Tibial nerve (tissue), 4 donors: ENCODE measurements around the gene PXDC1. TPM values are rescaled to one million over a fixed set of nuclear protein-coding genes. Genes with fewer than 3 reads are reported as not detected.
A peak's percentile ranks its signal among the peaks of the same experiment; 100 is the strongest.

Experiments
- DNase-seq, 2 donors: peaks; one replicate each; pipeline ENCODE4 v3.0.0-alpha.2; 2019; ENCODE audit warnings: low spot score in 2 of 2
- H3K27ac ChIP-seq, 4 donors: fragments of 200-600 bp; sonication (generic) in 3 of 4; one replicate each; pipeline ENCODE4 v1.5.1; 2017 to 2019; ENCODE audit warnings: mild to moderate bottlenecking in 1 of 4
- H3K27me3 ChIP-seq, 2 donors: fragments of 200-600 bp; sonication (generic) in 1 of 2; one replicate each; pipeline versions ENCODE4 v1.5.1 to v1.6.0; 2017 to 2019
- H3K36me3 ChIP-seq, 3 donors: fragments of 200-600 bp; sonication (generic); one replicate each; pipeline ENCODE4 v1.5.1; 2018 to 2019
- H3K4me1 ChIP-seq, 4 donors: fragments of 200-600 bp; sonication (generic) in 3 of 4; one replicate each; pipeline ENCODE4 v1.5.1; 2017 to 2019
- H3K4me3 ChIP-seq, 4 donors: fragments of 200-600 bp; sonication (generic) in 3 of 4; one replicate each; pipeline ENCODE4 v1.5.1; 2017 to 2019; ENCODE audit warnings: mild to moderate bottlenecking in 1 of 4, moderate library complexity in 1 of 4
- H3K9me3 ChIP-seq, 4 donors: fragments of 200-600 bp; sonication (generic) in 3 of 4; one replicate each; pipeline ENCODE4 v1.5.1; 2017 to 2019
- EP300 ChIP-seq, 2 donors: sonication (generic); formaldehyde crosslinking; IDR thresholded peaks; one replicate each; pipeline ENCODE4 v1.6.1; 2017; ENCODE audit warnings: antibody characterized with exemption in 2 of 2, mild to moderate bottlenecking in 1 of 2
- POLR2A ChIP-seq, 2 donors: fragments of 450-650 bp; IDR thresholded peaks; one replicate each; pipeline ENCODE4 v1.6.1; 2017; ENCODE audit warnings: antibody characterized with exemption in 2 of 2, mild to moderate bottlenecking in 2 of 2, moderate library complexity in 2 of 2
- WGBS, 2 donors: methylation state at CpG; one replicate each; pipeline ENCODE4 v1.1.5; 2018; 5-methylcytosine and 5-hydroxymethylcytosine counted together
- total RNA-seq, 4 donors: library from RNA; depleted of rRNA; stranded (reverse); fragments of >200 nt; gene quantifications; one replicate each; pipeline ENCODE4 v1.1.0, GENCODE V29; 2016
- TF ChIP-seq, protein P1 (sequence below), 5 experiments: fragments of 200-600 bp in 3 of 5; fragments of 450-650 bp in 2 of 5; sonication (generic) in 3 of 5; IDR thresholded peaks; one replicate each; pipeline ENCODE4 v1.5.1; 2016 to 2019; ENCODE audit warnings: antibody characterized with exemption in 5 of 5, mild to moderate bottlenecking in 3 of 5, moderate library complexity in 2 of 5

The PXDC1 gene
- total RNA-seq, 4 donors from 2014 or later, result 93.6 to 174 (median 113) TPM

- Histone ChIP-seq H3K27ac (peak overlapping the region in 2 of 4 donors; percentile 37 to 59), H3K36me3 (no peaks in the 10 kb centered on the region), H3K4me1 (peaks cover 0 to 31% (median 8%) of the 10 kb centered on the region in 4 donors), H3K4me3 (no peak overlapping the region), H3K27me3 (no peaks in the 10 kb centered on the region), H3K9me3 (no peaks in the 10 kb centered on the region)
- no peak for TF ChIP-seq EP300 (IDR thresholded peaks at IDR 0.05)
- TF ChIP-seq, protein P1, sequence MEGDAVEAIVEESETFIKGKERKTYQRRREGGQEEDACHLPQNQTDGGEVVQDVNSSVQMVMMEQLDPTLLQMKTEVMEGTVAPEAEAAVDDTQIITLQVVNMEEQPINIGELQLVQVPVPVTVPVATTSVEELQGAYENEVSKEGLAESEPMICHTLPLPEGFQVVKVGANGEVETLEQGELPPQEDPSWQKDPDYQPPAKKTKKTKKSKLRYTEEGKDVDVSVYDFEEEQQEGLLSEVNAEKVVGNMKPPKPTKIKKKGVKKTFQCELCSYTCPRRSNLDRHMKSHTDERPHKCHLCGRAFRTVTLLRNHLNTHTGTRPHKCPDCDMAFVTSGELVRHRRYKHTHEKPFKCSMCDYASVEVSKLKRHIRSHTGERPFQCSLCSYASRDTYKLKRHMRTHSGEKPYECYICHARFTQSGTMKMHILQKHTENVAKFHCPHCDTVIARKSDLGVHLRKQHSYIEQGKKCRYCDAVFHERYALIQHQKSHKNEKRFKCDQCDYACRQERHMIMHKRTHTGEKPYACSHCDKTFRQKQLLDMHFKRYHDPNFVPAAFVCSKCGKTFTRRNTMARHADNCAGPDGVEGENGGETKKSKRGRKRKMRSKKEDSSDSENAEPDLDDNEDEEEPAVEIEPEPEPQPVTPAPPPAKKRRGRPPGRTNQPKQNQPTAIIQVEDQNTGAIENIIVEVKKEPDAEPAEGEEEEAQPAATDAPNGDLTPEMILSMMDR (IDR thresholded peaks at IDR 0.05), result no peak
- no peak for TF ChIP-seq POLR2A (IDR thresholded peaks at IDR 0.05)
- 63 to 65% methylated on average over 2 of the region's 2 CpGs for WGBS, 2 donors
- DNase-seq, result no peak
These were observed 45.2 kb upstream of the PXDC1 start for GRCh38 chr6:3796719-3797041.

DNA sequence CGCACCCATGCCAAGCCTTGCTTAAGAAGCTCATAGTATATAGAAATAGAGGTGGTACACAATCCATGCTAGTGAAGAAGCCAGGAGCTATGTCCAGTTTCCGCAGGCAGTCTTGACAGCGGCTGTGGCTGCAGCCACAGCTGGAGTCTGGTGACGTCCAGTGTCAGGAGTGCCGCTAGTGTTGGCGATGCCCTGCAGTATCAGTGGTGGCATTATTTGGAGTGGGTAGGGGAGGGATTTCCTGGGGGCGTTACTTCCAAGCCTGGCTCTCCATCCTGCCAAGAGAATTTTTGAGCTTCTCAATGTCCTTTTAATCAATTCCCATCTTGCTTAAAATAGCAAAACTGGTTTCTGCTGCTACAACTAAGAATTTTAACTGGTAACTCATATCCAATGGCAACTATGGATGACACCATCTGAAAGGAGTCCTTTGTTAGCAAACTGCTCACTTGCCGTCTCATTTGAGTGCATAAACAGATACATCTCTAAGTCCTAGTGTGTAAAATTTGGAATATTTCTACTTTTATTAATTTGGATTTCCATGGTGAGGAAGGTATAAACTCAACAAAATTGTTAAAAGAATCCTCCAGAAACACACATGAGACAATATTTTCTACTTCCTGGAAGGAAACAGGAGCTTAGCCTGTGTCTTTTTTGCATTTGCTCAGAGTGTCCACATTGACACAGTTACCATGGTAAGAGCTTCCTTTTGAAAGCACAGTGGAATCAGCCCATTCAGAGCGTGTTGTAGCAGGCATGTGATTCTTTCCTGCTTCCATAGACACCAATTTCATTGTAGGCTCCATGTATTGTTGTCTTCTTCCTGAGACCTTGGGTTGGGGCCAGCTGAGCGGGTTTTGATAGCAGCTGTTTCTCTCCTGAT lies 44.6 kb upstream of the PXDC1 start:
- no peak overlapping the region for H3K4me3 ChIP-seq
- H3K9me3 ChIP-seq, result no peaks in the 10 kb centered on the region
- TF ChIP-seq POLR2A (IDR thresholded peaks at IDR 0.05), result no peak
- TF ChIP-seq, protein P1 (IDR thresholded peaks at IDR 0.05), result no peak
- TF ChIP-seq EP300 (IDR thresholded peaks at IDR 0.05), result peak in 1 of 2 donors; percentile 31
- DNase-seq, result no peak
- peaks cover 0 to 31% (median 8%) of the 10 kb centered on the region in 4 donors for H3K4me1 ChIP-seq
- 45 to 50% methylated on average over 10 of the region's 10 CpGs for WGBS, 2 donors
- H3K36me3 ChIP-seq, result no peaks in the 10 kb centered on the region
- H3K27me3 ChIP-seq, result no peaks in the 10 kb centered on the region
- peak overlapping the region in 3 of 4 donors; percentile 23 to 59 (median 37) for H3K27ac ChIP-seq

GRCh38 chr6:3794092-3794491 lies 42.6 kb upstream of the PXDC1 start:
- H3K27me3 ChIP-seq, result no peaks in the 10 kb centered on the region
- no peaks in the 10 kb centered on the region for H3K9me3 ChIP-seq
- no peaks in the 10 kb centered on the region for H3K36me3 ChIP-seq
- no peak overlapping the region for H3K4me3 ChIP-seq
- DNase-seq, result no peak
- peaks cover 0 to 31% (median 8%) of the 10 kb centered on the region in 4 donors for H3K4me1 ChIP-seq
- H3K27ac ChIP-seq, result no peak overlapping the region
- TF ChIP-seq POLR2A (IDR thresholded peaks at IDR 0.05) (no peak), EP300 (IDR thresholded peaks at IDR 0.05) (no peak)
- TF ChIP-seq, protein P1 (IDR thresholded peaks at IDR 0.05), result no peak

DNA sequence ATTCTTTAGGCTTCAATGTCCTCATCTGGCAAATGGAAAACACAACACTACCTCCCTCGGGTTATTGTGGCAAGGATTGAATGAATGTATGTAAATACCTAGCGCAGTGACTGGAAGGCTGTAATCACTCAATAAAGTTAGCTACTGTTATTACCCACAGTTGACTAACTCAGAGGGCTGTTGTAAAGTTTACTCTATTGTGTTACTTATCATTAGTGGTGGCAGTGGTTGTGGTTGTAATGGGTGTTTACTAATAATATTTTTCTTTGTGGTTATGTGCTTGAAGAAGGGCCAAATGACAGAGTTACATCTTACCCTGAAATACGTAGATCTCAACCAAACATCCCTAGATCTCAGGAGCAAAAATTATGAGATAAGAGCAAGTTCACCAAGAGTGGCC lies 42.0 kb upstream of the PXDC1 start:
- Histone ChIP-seq H3K4me3 (no peak overlapping the region), H3K4me1 (peaks cover 0 to 30% (median 8%) of the 10 kb centered on the region in 4 donors), H3K27ac (no peak overlapping the region), H3K27me3 (no peaks in the 10 kb centered on the region), H3K36me3 (no peaks in the 10 kb centered on the region), H3K9me3 (no peaks in the 10 kb centered on the region)
- no peak for DNase-seq
- TF ChIP-seq, protein P1 (IDR thresholded peaks at IDR 0.05), result no peak
- TF ChIP-seq EP300 (IDR thresholded peaks at IDR 0.05), result no peak
- TF ChIP-seq POLR2A (IDR thresholded peaks at IDR 0.05), result no peak
- WGBS, 2 donors, result 89 to 90% methylated on average over 3 of the region's 3 CpGs

DNA sequence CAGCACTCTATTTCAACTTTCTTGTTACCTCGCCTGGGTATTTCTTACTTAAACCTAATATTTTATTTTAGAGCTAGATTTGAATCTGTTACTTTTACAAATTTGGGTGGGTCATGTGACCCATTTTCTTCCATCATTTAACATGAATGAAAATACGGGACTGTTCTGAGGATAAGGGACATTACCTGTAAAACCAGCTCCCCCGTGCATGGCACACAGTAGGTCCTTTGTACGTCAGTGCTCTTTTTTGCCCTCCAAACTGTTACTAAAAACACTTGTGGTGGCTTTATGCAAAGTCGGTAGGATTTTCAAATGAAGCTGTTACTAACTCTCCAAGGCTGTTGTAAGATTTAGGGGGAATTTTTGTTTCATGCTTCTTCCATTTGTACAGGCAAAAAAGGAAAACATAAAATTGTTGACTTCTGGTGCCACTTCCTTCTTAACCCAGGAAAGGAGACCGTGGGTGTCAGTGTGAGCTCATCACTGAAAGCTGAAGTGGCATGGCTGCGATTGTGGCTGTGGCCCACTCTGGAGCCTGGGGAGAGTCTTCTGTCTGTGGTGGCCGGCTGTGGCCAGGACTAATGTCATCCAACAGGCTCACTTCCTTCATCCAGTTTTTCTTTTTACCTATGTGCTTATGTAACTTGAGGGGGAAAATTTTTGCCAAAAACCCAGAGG lies 40.2 kb upstream of the PXDC1 start:
- H3K36me3 ChIP-seq, result no peaks in the 10 kb centered on the region
- no peak overlapping the region for H3K27ac ChIP-seq
- H3K4me3 ChIP-seq, result no peak overlapping the region
- WGBS, 2 donors, result 78 to 83% methylated on average over 8 of the region's 8 CpGs
- H3K27me3 ChIP-seq, result no peaks in the 10 kb centered on the region
- DNase-seq, result no peak
- TF ChIP-seq POLR2A (IDR thresholded peaks at IDR 0.05), result no peak
- TF ChIP-seq, protein P1 (IDR thresholded peaks at IDR 0.05), result no peak
- peaks cover 0 to 12% (median 4%) of the 10 kb centered on the region in 4 donors for H3K4me1 ChIP-seq
- no peaks in the 10 kb centered on the region for H3K9me3 ChIP-seq
